Smooth muscle cell (in vitro differentiated cells): ENCODE measurements around the gene MYOZ3. TPM values are rescaled to one million over a fixed set of nuclear protein-coding genes. Genes with fewer than 3 reads are reported as not detected.

ENCODE experiments used
- DNase-seq: peaks from one replicate; lab custom pipeline; 2025; ENCODE audit not compliant: unreplicated experiment; lab: John Stamatoyannopoulos, UW
- H2AFZ ChIP-seq: fragments of 200-600 bp; sonication (generic); 2 replicates; pipeline ENCODE4 v1.6.0; 2016; ENCODE audit warnings: antibody characterized with exemption, low read depth, mild to moderate bottlenecking
- H3F3A ChIP-seq: fragments of 200-600 bp; sonication (generic); 2 replicates; pipeline ENCODE4 v1.6.0; 2017; ENCODE audit warnings: antibody characterized with exemption, low read depth
- H3K27ac ChIP-seq: fragments of 200-600 bp; sonication (generic); 2 replicates; pipeline ENCODE4 v1.5.1; 2016; ENCODE audit warnings: low read depth, mild to moderate bottlenecking
- H3K27me3 ChIP-seq: fragments of 200-600 bp; sonication (generic); 2 replicates; pipeline ENCODE4 v1.6.1; 2016; ENCODE audit warnings: low read depth, mild to moderate bottlenecking
- H3K36me3 ChIP-seq: fragments of 200-600 bp; sonication (generic); 2 replicates; pipeline ENCODE4 v1.5.1; 2016; ENCODE audit warnings: low read depth
- H3K4me1 ChIP-seq: fragments of 200-600 bp; sonication (generic); 2 replicates; pipeline ENCODE4 v1.5.1; 2016; ENCODE audit warnings: low read depth
- H3K4me2 ChIP-seq: fragments of 200-600 bp; sonication (generic); 2 replicates; pipeline ENCODE4 v1.6.0; 2016; ENCODE audit warnings: mild to moderate bottlenecking
- H3K4me3 ChIP-seq: fragments of 200-600 bp; sonication (generic); 2 replicates; pipeline ENCODE4 v1.5.1; 2016; ENCODE audit warnings: mild to moderate bottlenecking
- H3K79me2 ChIP-seq: fragments of 200-600 bp; sonication (generic); 2 replicates; pipeline ENCODE4 v1.6.0; 2016; ENCODE audit warnings: low read depth, mild to moderate bottlenecking
- H3K9ac ChIP-seq: fragments of 200-600 bp; sonication (generic); 2 replicates; pipeline ENCODE4 v1.6.0; 2016; ENCODE audit warnings: low read depth
- H3K9me3 ChIP-seq: fragments of 200-600 bp; sonication (generic); replicated peaks from 2 replicates; pipeline ENCODE4 v1.5.1; 2016; ENCODE audit warnings: low read depth
- H4K20me1 ChIP-seq: fragments of 200-600 bp; sonication (generic); 2 replicates; pipeline ENCODE4 v1.6.0; 2016; ENCODE audit warnings: low read depth
- WGBS: methylation state at CpG from one replicate; pipeline ENCODE4 v1.1.7; 2016; ENCODE audit warnings: low lambda C conversion rate; 5-methylcytosine and 5-hydroxymethylcytosine counted together
- polyA plus RNA-seq: library from polyadenylated mRNA; unstranded; fragments of >200 nt; fragmentation: Nextera tagmentation; extraction: Ambion mirVana; gene quantifications from 2 replicates; pipeline ENCODE4 v1.2.1, GENCODE V29; 2016
- total RNA-seq: library from RNA; depleted of rRNA; stranded (reverse); fragments of >200 nt; gene quantifications from 2 replicates; pipeline ENCODE4 v1.2.3, GENCODE V29; 2014
- TF ChIP-seq, protein P1 (sequence below): fragments of 200-600 bp; sonication (generic); IDR thresholded peaks from 2 replicates; pipeline ENCODE4 v1.5.1; 2017; ENCODE audit warnings: borderline replicate concordance, mild to moderate bottlenecking, antibody characterized with exemption; ENCODE audit not compliant: insufficient read depth, poor library complexity, severe bottlenecking

MYOZ3 gene
- total and polyA plus RNA-seq, 2 experiments from 2014 or later, result 6.4 to 7.9 TPM

DNA sequence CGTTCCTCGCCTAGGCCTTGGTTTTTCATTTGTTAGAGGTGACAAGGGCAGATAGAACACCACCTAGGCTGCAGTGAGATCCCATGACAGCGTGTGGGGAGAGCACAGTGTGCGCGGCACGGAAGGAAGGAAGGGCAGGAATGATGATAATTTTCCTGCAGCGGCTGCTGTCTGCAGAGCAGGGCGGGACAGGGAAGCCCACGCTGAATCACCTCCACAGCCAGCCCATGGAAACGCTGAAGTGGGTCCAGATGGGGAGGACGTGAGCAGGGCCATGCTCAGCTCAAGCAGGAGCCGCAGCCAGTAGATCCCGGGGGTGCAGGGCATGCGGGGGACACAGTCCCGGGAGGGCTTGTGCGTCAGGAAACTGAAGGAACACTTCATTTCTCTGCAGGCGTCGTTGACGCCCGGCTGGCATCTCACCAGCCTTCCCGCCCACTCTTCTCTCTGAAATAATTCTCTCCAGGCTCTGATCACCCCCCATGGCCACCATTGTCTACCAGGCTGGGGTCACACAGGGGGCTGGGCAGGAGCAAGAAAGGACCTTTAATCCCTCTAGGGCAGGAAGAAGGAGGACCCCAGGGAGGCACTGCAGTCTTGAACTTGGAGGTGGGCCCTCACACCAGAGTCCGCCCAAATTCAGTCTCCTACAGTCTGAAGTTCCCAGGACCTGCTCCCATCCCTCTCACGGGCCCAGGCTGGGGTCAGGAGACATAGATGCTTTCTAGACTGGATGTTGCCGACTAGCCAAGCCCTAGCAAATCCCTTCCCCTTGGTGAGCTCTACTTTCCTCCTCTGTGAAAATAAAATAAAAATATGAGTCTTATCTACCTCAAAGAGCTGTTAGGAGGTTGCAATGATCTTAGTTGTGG, 41.5 kb upstream of the MYOZ3 start:
- peaks cover 32% of the 10 kb centered on the region for H3K4me1 ChIP-seq
- DNase-seq, result no peak
- 57% methylated on average over 24 of the region's 24 CpGs for WGBS

DNA sequence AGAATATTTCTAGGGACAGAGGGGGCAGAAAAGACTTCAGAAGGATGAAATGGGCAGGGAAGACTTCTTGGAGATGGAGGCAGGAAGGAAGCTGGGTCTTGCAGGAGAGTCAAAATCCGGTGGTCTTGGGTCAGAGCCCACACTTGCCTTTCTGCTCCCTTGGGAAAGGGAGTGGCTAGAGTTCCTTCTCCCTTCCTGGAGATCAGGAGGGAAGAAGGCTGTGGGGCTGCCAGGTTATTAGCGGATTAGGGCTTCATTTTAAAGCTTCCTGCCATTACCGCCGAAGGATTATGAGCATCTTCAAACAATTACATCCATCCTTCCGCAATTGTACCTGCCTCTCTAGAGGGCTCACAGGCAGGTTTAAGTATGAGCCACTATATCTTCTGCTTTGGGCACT, 39.8 kb upstream of the MYOZ3 start:
- 64% methylated on average over 5 of the region's 5 CpGs for WGBS
- H3F3A ChIP-seq, result peaks cover 16% of the 10 kb centered on the region

More for the DNA sequence above, 41.5 kb upstream of the MYOZ3 start:
- H3K4me2 ChIP-seq, result peak overlapping the region; percentile 39
- H3K36me3 ChIP-seq, result no peaks in the 10 kb centered on the region
- peak overlapping the region; percentile 76 for H3K27ac ChIP-seq
- TF ChIP-seq, protein P1, sequence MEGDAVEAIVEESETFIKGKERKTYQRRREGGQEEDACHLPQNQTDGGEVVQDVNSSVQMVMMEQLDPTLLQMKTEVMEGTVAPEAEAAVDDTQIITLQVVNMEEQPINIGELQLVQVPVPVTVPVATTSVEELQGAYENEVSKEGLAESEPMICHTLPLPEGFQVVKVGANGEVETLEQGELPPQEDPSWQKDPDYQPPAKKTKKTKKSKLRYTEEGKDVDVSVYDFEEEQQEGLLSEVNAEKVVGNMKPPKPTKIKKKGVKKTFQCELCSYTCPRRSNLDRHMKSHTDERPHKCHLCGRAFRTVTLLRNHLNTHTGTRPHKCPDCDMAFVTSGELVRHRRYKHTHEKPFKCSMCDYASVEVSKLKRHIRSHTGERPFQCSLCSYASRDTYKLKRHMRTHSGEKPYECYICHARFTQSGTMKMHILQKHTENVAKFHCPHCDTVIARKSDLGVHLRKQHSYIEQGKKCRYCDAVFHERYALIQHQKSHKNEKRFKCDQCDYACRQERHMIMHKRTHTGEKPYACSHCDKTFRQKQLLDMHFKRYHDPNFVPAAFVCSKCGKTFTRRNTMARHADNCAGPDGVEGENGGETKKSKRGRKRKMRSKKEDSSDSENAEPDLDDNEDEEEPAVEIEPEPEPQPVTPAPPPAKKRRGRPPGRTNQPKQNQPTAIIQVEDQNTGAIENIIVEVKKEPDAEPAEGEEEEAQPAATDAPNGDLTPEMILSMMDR, result no peak
- no peaks in the 10 kb centered on the region for H4K20me1 ChIP-seq
- no peak overlapping the region for H3K9ac ChIP-seq
- H3K9me3 ChIP-seq, result no peaks in the 10 kb centered on the region
- H2AFZ ChIP-seq, result no peak overlapping the region
- H3F3A ChIP-seq, result peaks cover 16% of the 10 kb centered on the region
- no peaks in the 10 kb centered on the region for H3K27me3 ChIP-seq
- no peak overlapping the region for H3K4me3 ChIP-seq
- H3K79me2 ChIP-seq, result peaks cover 5% of the 10 kb centered on the region

DNA sequence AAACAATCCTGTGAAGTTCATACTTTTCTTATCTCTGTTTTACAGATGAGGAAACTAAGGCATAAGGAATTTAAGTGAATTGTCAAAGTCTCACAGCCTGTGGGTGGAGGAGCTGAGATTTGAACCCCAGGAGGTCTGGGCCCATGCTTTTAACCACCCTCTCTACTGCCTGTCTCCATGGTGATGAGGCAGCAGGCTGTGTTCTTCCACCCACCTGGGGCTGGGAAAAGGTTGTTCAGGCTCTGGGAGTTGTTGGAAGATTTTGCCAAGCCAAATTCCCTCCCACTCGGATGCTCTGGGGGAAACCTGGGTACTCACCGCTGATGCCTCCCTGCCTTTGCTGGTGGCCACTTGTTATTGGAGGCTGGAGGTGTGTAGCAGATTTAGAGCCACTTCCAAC, 38.9 kb upstream of the MYOZ3 start:
- no peak overlapping the region for H2AFZ ChIP-seq
- peak overlapping the region; percentile 46 for H3K27ac ChIP-seq
- no peak overlapping the region for H3K9ac ChIP-seq

More for the DNA sequence above, 39.8 kb upstream of the MYOZ3 start:
- Histone ChIP-seq H3K27me3 (no peaks in the 10 kb centered on the region), H2AFZ (no peak overlapping the region), H4K20me1 (no peaks in the 10 kb centered on the region), H3K4me1 (peaks cover 28% of the 10 kb centered on the region), H3K36me3 (no peaks in the 10 kb centered on the region), H3K79me2 (peaks cover 21% of the 10 kb centered on the region), H3K27ac (peak overlapping the region; percentile 46), H3K4me2 (no peak overlapping the region), H3K9me3 (no peaks in the 10 kb centered on the region), H3K9ac (no peak overlapping the region), H3K4me3 (no peak overlapping the region)
- TF ChIP-seq, protein P1, result no peak
- no peak for DNase-seq

More for the DNA sequence above, 38.9 kb upstream of the MYOZ3 start:
- H3K36me3 ChIP-seq, result no peaks in the 10 kb centered on the region
- no peak overlapping the region for H3K4me2 ChIP-seq
- H3K9me3 ChIP-seq, result no peaks in the 10 kb centered on the region
- peaks cover 28% of the 10 kb centered on the region for H3K4me1 ChIP-seq
- no peaks in the 10 kb centered on the region for H3K27me3 ChIP-seq
- no peak overlapping the region for H3K4me3 ChIP-seq
- TF ChIP-seq, protein P1, result no peak
- WGBS, result 52% methylated on average over 2 of the region's 2 CpGs
- H3K79me2 ChIP-seq, result peaks cover 29% of the 10 kb centered on the region
- peaks cover 9% of the 10 kb centered on the region for H4K20me1 ChIP-seq
- no peak for DNase-seq
- H3F3A ChIP-seq, result peaks cover 16% of the 10 kb centered on the region
